DND-41 (cell line): ENCODE measurements around the gene TNIK.

Experiments used
- ATAC-seq: fragments of 200-7000 bp; cut with Tn5 transposase; 3 replicates; pipeline ENCODE4 v1.9.1; 2021; ENCODE audit warnings: low read depth; ENCODE audit not compliant: insufficient read depth
- DNase-seq: peaks from one replicate; pipeline ENCODE4 v3.0.0-alpha.2; 2020
- H2AFZ ChIP-seq: 2 replicates; pipeline ENCODE4 v1.6.0; 2012; ENCODE audit warnings: low read depth, low read length
- H3K27ac ChIP-seq: 2 replicates; pipeline ENCODE4 v1.5.1; 2012; ENCODE audit warnings: low read length, inconsistent platforms
- H3K27me3 ChIP-seq: fragments of 200-600 bp; sonication (generic); 2 replicates; pipeline ENCODE4 v1.6.0; 2012; ENCODE audit warnings: low read length, mild to moderate bottlenecking, inconsistent platforms; ENCODE audit not compliant: insufficient read depth, poor library complexity
- H3K36me3 ChIP-seq: 2 replicates; pipeline ENCODE4 v1.5.1; 2012; ENCODE audit warnings: low read length, inconsistent platforms; ENCODE audit not compliant: insufficient read depth
- H3K4me1 ChIP-seq: 2 replicates; pipeline ENCODE4 v1.5.1; 2012; ENCODE audit warnings: mild to moderate bottlenecking, low read length; ENCODE audit not compliant: insufficient read depth
- H3K4me2 ChIP-seq: 2 replicates; pipeline ENCODE4 v1.6.0; 2012; ENCODE audit warnings: mild to moderate bottlenecking, moderate library complexity, low read length, inconsistent platforms; ENCODE audit not compliant: insufficient read depth
- H3K4me3 ChIP-seq, 2 experiments: fragments of 200-600 bp in 1 of 2; shearing (Covaris generic) in 1 of 2; 2 replicates each; pipeline ENCODE4 v1.5.1; 2012 to 2016; ENCODE audit warnings: inconsistent platforms in 2 of 2, low read length in 2 of 2, mild to moderate bottlenecking in 2 of 2, low read depth in 1 of 2, moderate library complexity in 1 of 2
- H3K79me2 ChIP-seq: 2 replicates; pipeline ENCODE4 v1.6.0; 2012; ENCODE audit warnings: low read length, inconsistent platforms; ENCODE audit not compliant: insufficient read depth
- H3K9ac ChIP-seq: 2 replicates; pipeline ENCODE4 v1.6.0; 2012; ENCODE audit warnings: low read depth, mild to moderate bottlenecking, inconsistent platforms, low read length, moderate library complexity
- H3K9me3 ChIP-seq: 2 replicates; pipeline ENCODE4 v1.5.1; 2012; ENCODE audit warnings: low read length, moderate library complexity, mild to moderate bottlenecking, inconsistent platforms; ENCODE audit not compliant: insufficient read depth, severe bottlenecking
- H4K20me1 ChIP-seq: 2 replicates; pipeline ENCODE4 v1.6.0; 2012; ENCODE audit warnings: low read length; ENCODE audit not compliant: insufficient read depth
- EZH2 ChIP-seq: IDR thresholded peaks from 3 replicates; pipeline ENCODE4 v1.6.1; 2012; ENCODE audit warnings: borderline replicate concordance, low read depth, mild to moderate bottlenecking, moderate library complexity, low read length, inconsistent platforms; ENCODE audit not compliant: severe bottlenecking
- TF ChIP-seq, protein P1 (sequence below): IDR thresholded peaks from 2 replicates; pipeline ENCODE4 v1.5.1; 2012; ENCODE audit warnings: borderline replicate concordance, low read length, moderate library complexity, mild to moderate bottlenecking; ENCODE audit not compliant: poor library complexity, severe bottlenecking; ENCODE audit errors: extremely low read depth

Gene TNIK

DNA sequence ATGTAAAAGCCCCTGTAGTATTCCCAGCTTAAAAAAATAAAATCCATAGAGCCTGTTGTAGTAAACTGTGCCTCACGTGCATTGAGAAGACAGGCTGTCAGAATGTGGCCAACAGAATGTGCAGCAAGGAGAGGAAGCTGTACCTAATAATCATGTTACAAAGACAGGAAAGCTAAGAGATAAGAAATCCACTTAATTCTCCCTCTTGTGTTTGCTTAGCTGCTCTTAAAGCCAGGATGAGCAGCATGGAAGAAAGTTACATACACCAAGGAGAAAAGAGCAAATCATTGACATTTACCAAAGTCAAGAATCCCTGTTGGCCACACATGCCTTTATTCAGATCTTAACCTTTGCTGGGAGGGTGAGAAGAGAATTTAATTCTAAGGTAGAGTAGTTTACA, 85.9 kb downstream of the TNIK start:
- no peak for TF ChIP-seq EZH2
- TF ChIP-seq, protein P1, sequence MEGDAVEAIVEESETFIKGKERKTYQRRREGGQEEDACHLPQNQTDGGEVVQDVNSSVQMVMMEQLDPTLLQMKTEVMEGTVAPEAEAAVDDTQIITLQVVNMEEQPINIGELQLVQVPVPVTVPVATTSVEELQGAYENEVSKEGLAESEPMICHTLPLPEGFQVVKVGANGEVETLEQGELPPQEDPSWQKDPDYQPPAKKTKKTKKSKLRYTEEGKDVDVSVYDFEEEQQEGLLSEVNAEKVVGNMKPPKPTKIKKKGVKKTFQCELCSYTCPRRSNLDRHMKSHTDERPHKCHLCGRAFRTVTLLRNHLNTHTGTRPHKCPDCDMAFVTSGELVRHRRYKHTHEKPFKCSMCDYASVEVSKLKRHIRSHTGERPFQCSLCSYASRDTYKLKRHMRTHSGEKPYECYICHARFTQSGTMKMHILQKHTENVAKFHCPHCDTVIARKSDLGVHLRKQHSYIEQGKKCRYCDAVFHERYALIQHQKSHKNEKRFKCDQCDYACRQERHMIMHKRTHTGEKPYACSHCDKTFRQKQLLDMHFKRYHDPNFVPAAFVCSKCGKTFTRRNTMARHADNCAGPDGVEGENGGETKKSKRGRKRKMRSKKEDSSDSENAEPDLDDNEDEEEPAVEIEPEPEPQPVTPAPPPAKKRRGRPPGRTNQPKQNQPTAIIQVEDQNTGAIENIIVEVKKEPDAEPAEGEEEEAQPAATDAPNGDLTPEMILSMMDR = no peak
- ATAC-seq (no peak), DNase-seq (no peak)
- H3K4me2 ChIP-seq = no peak overlapping the region
- H3K9me3 ChIP-seq = no peaks in the 10 kb centered on the region
- no peak overlapping the region for H2AFZ ChIP-seq
- H3K9ac ChIP-seq = no peak overlapping the region
- H4K20me1 ChIP-seq = no peaks in the 10 kb centered on the region
- H3K4me1 ChIP-seq = no peaks in the 10 kb centered on the region
- H3K36me3 ChIP-seq = no peaks in the 10 kb centered on the region
- H3K27me3 ChIP-seq = no peaks in the 10 kb centered on the region
- H3K4me3 ChIP-seq = no peak overlapping the region
- H3K79me2 ChIP-seq = no peaks in the 10 kb centered on the region
- H3K27ac ChIP-seq = no peak overlapping the region

DNA sequence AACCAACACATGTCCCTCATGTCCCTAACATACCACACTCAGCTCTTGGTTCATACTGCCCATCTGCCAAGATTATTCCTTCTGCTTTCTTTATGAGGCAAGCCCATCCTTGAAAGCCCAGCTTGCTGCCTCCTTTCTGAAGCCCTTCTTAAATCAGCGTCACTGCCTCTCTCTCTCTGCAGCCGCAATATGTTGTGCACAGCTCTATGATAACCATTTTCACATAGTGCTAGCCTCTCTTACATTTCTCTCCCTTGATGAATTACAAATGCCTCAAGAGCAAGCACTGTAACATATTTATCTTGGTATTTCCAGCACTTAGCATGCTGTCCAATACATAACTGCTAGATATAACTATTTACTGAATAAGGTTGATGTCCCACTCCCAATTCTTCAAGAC, 86.5 kb downstream of the TNIK start:
- H3K27me3 ChIP-seq = no peaks in the 10 kb centered on the region
- no peak overlapping the region for H3K4me3 ChIP-seq
- H3K27ac ChIP-seq = no peak overlapping the region
- H3K36me3 ChIP-seq = no peaks in the 10 kb centered on the region
- no peaks in the 10 kb centered on the region for H4K20me1 ChIP-seq
- ATAC-seq = no peak
- no peak overlapping the region for H3K4me2 ChIP-seq
- H3K9ac ChIP-seq = no peak overlapping the region
- no peaks in the 10 kb centered on the region for H3K9me3 ChIP-seq
- H2AFZ ChIP-seq = no peak overlapping the region
- no peaks in the 10 kb centered on the region for H3K4me1 ChIP-seq
- no peak for DNase-seq
- H3K79me2 ChIP-seq = no peaks in the 10 kb centered on the region
- TF ChIP-seq EZH2 = no peak
- TF ChIP-seq, protein P1 = no peak

DNA sequence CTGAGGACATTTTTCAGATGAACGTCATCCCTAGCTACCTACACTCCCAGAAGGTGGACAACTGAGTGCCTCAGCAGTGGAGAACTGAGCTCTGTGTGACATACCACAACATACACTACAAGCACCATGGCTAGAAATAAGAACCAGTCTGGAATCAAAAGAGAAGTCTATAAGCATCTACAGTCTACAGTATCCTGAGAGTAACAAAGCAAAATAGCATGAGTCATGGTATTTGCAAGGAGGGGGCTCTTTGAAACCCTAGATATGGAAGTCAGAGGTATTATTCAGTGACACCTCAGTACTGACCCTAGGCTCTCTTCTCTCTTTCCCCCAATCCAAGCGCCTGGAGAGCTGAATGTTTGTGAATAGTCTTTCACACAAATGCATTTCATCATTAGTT, 87.5 kb downstream of the TNIK start:
- DNase-seq (no peak), ATAC-seq (no peak)
- Histone ChIP-seq H3K9me3 (no peaks in the 10 kb centered on the region), H3K4me1 (no peaks in the 10 kb centered on the region), H3K4me3 (no peak overlapping the region), H3K36me3 (no peaks in the 10 kb centered on the region), H3K79me2 (no peaks in the 10 kb centered on the region), H3K27ac (no peak overlapping the region), H3K4me2 (no peak overlapping the region), H2AFZ (no peak overlapping the region), H3K27me3 (no peaks in the 10 kb centered on the region), H4K20me1 (no peaks in the 10 kb centered on the region), H3K9ac (no peak overlapping the region)
- TF ChIP-seq EZH2 = no peak
- TF ChIP-seq, protein P1 = no peak

DNA sequence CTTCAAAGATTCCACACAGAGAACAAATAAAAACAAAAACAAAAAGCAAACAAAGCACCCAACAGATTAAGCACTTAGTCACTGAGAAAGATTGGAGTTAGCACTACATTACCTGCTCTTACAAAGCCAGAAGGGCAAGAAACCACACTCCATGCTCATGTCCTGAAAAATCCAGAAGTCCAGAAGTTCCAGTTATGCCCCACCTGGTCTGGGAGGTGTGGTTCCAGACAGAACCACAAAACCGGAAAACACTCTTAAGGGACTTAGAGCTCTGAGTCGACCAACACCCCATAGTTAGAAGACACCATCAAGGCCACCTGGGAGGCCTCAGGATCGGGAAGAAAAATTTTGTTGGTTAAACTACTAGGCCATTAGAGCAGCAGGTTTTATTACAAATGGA, 88.9 kb downstream of the TNIK start:
- no peak overlapping the region for H3K27ac ChIP-seq
- no peaks in the 10 kb centered on the region for H4K20me1 ChIP-seq
- H3K79me2 ChIP-seq = no peaks in the 10 kb centered on the region
- TF ChIP-seq EZH2 = no peak
- TF ChIP-seq, protein P1 = no peak
- no peaks in the 10 kb centered on the region for H3K9me3 ChIP-seq
- no peak overlapping the region for H3K4me2 ChIP-seq
- no peaks in the 10 kb centered on the region for H3K36me3 ChIP-seq
- no peaks in the 10 kb centered on the region for H3K4me1 ChIP-seq
- DNase-seq = no peak
- H3K9ac ChIP-seq = no peak overlapping the region
- no peak overlapping the region for H3K4me3 ChIP-seq
- no peaks in the 10 kb centered on the region for H3K27me3 ChIP-seq
- no peak for ATAC-seq
- no peak overlapping the region for H2AFZ ChIP-seq
